AML-193 (cell line): ENCODE results near the gene UTS2R.
"Not testable (repeated sequence)": the region's sequence is repeated elsewhere in the genome, so short reads cannot be mapped to it uniquely, and the experiment has no call there.

ENCODE experiments used
- DNase-seq, 2 experiments: peaks; one replicate each; lab custom pipeline; 2025; lab: John Stamatoyannopoulos, UW

Gene UTS2R

GRCh38 chr17:82408288-82408937 is 36.8 kb downstream of the UTS2R start:
- no peak for DNase-seq

GRCh38 chr17:82408938-82409318 is 37.4 kb downstream of the UTS2R start:
- DNase-seq, result no peak

- no peak for DNase-seq
These were observed 38.6 kb downstream of the UTS2R start for GRCh38 chr17:82410014-82410716.

GRCh38 chr17:82411396-82412053 is 40.0 kb downstream of the UTS2R start:
- DNase-seq, result no peak

GRCh38 chr17:82412081-82412480 is 40.5 kb downstream of the UTS2R start:
- not testable (repeated sequence) for DNase-seq

- DNase-seq, result no peak
These were observed 41.3 kb downstream of the UTS2R start for GRCh38 chr17:82412535-82413520.

DNA sequence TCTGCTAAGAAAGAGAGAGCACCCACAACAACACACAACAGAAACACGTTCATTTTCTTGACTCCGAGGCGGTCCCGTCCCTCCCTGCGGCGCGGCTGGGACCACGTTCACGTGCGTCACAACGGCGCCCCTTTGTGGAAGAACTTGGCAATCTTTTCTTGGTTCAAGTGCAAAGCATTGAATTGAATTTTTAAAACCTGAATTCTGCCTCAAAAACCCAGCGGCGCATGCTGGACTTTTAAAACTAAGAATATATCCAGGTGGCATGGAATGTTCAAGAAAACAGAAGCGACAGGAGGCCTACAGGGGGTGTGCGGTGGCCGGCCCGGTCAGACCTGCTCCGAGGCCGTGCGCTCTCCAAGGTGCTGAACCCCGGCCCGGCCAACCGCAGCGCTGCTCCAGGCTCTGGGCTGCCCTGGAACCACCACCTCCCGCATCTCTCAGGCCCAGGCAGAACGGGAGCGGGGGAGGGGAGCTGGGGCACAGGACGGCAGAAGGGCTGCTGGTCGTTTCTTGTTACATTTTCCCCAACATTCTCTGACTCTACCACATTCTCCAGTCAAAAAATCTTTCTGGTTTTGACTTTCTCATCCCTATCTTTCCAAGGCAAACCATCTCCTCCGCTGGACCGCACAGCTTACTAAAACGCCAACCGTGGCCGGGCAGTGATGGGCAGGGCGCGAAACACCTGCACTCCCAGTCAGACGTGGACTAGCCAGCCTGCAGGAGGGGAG is 43.1 kb downstream of the UTS2R start:
- peak; percentile 69 to 79 for DNase-seq

- no peak for DNase-seq
These were observed 43.8 kb downstream of the UTS2R start for GRCh38 chr17:82415336-82415735.

- no peak for DNase-seq
These were observed 44.2 kb downstream of the UTS2R start for GRCh38 chr17:82415786-82416185.

GRCh38 chr17:82416264-82416663 is 44.7 kb downstream of the UTS2R start:
- DNase-seq, result no peak

- peak in 1 of 2 experiments; percentile 28 for DNase-seq
These were observed 45.2 kb downstream of the UTS2R start for GRCh38 chr17:82416771-82417170.

DNA sequence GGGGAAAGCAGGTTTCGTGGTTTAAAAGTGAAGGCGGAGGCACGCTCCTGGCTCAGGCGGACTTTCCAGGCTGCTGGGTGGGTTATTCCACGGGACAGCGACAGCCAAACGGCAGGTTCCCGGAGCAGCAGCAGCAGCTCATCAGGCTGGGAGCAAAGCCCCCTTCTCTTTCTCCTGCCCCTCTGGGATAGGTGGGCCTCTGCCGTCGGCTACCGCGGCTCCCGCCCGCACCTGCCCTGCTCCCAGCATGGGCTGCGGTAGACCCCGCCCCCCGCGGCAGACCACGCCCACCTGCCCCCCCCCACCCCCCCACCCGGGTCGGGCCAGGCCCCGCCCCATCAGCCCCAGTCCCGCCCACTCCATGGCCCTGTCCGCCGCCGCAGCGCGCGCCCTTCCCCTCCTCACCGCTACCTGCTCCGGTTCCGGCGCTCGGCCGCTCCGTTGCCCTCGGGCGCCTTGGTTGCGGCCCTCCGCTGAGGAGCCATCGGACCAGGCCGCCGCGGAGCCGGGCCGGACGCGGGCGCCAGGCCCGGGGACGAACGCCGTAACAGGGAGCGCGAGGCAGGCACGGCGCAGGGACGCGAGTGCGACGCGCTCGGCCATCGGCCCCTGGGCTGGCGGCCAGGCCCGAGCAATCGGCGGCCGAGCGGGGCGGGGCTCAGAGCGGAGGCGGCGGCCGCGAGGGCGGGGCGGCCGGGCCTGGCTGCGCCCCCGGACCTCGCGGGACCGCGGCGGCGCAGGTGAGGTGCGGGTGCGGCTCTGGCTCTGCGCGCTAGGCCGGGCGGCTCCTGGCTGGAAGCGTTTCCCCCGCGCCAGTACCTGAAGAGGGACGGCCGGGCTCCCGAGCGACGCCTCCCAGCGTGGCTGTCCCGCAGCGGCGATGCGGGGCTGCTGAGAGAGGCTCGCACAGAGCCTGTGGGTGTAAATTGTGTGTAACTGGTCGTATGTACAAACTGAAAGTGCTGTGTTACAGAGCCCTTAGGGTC is 46.7 kb downstream of the UTS2R start, which contains the start of the genes HEXD and OGFOD3:
HEXD (plus strand) TSS at position 347 of the 986 bp plus-strand sequence. CDS start 1,453 bp downstream, outside the sequence.
OGFOD3 (minus strand) TSS at position 586 of the 986 bp plus-strand sequence; CDS start at position 485, 101 bp downstream.
- DNase-seq, result peak; percentile 76 to 80

DNA sequence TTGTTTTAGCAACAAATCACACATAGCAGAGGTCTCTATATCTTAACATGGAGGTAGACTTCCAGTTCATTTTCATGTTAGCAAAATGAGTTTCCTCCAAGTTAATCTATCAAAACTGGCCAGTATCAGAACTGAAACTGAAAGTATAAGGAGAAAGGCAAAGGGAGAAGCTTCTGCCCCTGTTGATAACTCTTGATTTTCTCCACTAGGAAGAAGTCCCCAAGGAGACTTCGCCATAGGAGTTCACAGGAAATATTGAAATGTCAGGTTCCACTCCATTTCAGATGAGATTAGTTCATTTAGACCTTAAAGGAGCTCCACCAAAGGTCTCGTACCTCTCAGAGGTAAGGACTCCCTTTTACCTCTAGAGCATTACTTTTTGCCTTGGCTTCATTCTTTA is 48.0 kb downstream of the UTS2R start:
- DNase-seq, result peak; percentile 12 to 29

- peak; percentile 78 to 79 for DNase-seq
These were observed 52.7 kb downstream of the UTS2R start for GRCh38 chr17:82424001-82424862.

DNA sequence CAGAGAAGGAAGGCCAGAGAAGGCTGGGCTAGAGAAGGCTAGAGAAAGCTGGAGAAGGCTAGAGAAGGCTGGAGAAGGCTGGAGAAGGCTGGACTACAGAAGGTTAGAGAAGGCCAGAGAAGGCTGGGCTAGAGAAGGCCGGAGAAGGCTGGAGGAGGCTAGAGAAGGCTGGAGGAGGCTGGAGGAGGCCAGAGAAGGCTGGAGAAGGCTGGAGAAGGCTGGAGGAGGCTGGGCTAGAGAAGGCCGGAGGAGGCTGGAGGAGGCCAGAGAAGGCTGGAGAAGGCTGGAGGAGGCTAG is 53.2 kb downstream of the UTS2R start:
- DNase-seq, result no peak
